Ovary (tissue), 3 donors: ENCODE data around the gene SLC17A5.

ENCODE experiments used
- EP300 ChIP-seq: sonication (generic); formaldehyde crosslinking; IDR thresholded peaks from one replicate; pipeline ENCODE4 v1.6.1; 2017; ENCODE audit warnings: antibody characterized with exemption
- TF ChIP-seq, protein P1 (sequence below), 3 donors: fragments of 450-650 bp in 2 of 3; fragments of 200-600 bp in 1 of 3; IDR thresholded peaks; one replicate each; pipeline versions ENCODE4 v1.5.1 to v1.8.0; 2016 to 2022; ENCODE audit warnings: antibody characterized with exemption in 3 of 3, mild to moderate bottlenecking in 1 of 3
- donor health status: DM: no; HTN: no; CAD: no.

DNA sequence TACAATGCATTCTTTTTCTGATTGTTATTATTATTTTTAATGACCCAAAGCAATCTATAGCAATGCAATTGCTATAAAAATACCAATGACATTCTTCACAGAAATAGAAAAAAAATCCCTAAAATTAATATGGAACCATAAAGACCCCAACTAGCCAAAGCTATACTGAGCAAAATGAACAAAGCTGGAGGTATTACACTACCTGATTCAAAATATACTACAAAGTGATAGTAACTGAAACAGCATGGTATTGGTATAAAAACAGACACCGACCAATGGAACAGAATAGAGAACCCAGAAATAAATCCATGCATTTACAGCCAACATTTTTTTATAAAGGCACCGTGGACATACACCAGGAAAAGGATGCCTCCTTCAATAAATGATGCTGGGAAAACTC lies 72.5 kb downstream of the SLC17A5 start:
- TF ChIP-seq, protein P1, sequence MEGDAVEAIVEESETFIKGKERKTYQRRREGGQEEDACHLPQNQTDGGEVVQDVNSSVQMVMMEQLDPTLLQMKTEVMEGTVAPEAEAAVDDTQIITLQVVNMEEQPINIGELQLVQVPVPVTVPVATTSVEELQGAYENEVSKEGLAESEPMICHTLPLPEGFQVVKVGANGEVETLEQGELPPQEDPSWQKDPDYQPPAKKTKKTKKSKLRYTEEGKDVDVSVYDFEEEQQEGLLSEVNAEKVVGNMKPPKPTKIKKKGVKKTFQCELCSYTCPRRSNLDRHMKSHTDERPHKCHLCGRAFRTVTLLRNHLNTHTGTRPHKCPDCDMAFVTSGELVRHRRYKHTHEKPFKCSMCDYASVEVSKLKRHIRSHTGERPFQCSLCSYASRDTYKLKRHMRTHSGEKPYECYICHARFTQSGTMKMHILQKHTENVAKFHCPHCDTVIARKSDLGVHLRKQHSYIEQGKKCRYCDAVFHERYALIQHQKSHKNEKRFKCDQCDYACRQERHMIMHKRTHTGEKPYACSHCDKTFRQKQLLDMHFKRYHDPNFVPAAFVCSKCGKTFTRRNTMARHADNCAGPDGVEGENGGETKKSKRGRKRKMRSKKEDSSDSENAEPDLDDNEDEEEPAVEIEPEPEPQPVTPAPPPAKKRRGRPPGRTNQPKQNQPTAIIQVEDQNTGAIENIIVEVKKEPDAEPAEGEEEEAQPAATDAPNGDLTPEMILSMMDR (IDR thresholded peaks at IDR 0.05), result no peak
- TF ChIP-seq EP300, result no peak
